Activated T-helper 1 cell treated with anti-CD3 and anti-CD28 coated beads, Interleukin-12 subunit alpha, Interleukin-12 subunit beta, Interleukin-2, Interleukin-4 antibody, amounts not matched to agents 30 ng/mL and 10 ng/mL and 1 ng/mL, durations not matched to agents 14 hours and 24 hours and 36 hours (primary cell): Measurements from ENCODE around the gene DPYSL4. TPM values are rescaled to one million over a fixed set of nuclear protein-coding genes. Genes with fewer than 3 reads are reported as not detected.

Experiments used
- DNase-seq: peaks from one replicate; pipeline ENCODE4 v3.0.0; 2021; ENCODE audit warnings: low spot score
- H3K27ac Mint-ChIP-seq: one replicate; pipeline ENCODE4 v1.8.0; 2021; ENCODE audit warnings: mild to moderate bottlenecking, mixed read lengths
- H3K27me3 Mint-ChIP-seq: one replicate; pipeline ENCODE4 v1.8.0; 2022; ENCODE audit warnings: mild to moderate bottlenecking, moderate library complexity, mixed read lengths; ENCODE audit not compliant: insufficient read depth
- H3K36me3 Mint-ChIP-seq: one replicate; pipeline ENCODE4 v1.8.0; 2021; ENCODE audit warnings: low read depth, mixed read lengths
- H3K4me1 Mint-ChIP-seq: one replicate; pipeline ENCODE4 v1.8.0; 2021; ENCODE audit warnings: low read depth, mixed read lengths
- H3K4me3 Mint-ChIP-seq: one replicate; pipeline ENCODE4 v1.8.0; 2021; ENCODE audit warnings: mild to moderate bottlenecking, moderate library complexity, mixed read lengths
- H3K9me3 Mint-ChIP-seq: one replicate; pipeline ENCODE4 v1.8.0; 2021; ENCODE audit warnings: mixed read lengths
- intact Hi-C: fragments of 100-400 bp; cut with micrococcal nuclease; formaldehyde crosslinking; loops from one replicate; pipeline ENCODE4 v1.15.1; 2024
- total RNA-seq: library from RNA; stranded (reverse); gene quantifications from 2 replicates; pipeline ENCODE4 v1.2.3, GENCODE V29; 2022

The DPYSL4 gene
- total RNA-seq, 1 donor from 2014 or later = 24.1 TPM

- Mint-ChIP-seq H3K4me1 (no peaks in the 10 kb centered on the region), H3K36me3 (peaks cover 11% of the 10 kb centered on the region), H3K27me3 (peaks cover 19% of the 10 kb centered on the region), H3K9me3 (no peaks in the 10 kb centered on the region), H3K4me3 (no peak overlapping the region), H3K27ac (no peak overlapping the region)
- no peak for DNase-seq
- intact Hi-C loops = loop anchor here (5.0 to 10.0 kb wide), 3 partner anchors 142 to 1185 kb away; partner anchors contain the start of genes ECHS1, LRRC27 and PAOX
Observed at GRCh38 chr10:132189810-132190422, 3.2 kb downstream of the DPYSL4 start.

GRCh38 chr10:132192076-132192975 is 5.6 kb downstream of the DPYSL4 start:
- Mint-ChIP-seq H3K9me3 (no peaks in the 10 kb centered on the region), H3K36me3 (peaks cover 11% of the 10 kb centered on the region), H3K4me1 (no peaks in the 10 kb centered on the region), H3K27me3 (peaks cover 19% of the 10 kb centered on the region), H3K27ac (no peak overlapping the region), H3K4me3 (no peak overlapping the region)
- DNase-seq = no peak
- intact Hi-C loops = no loop called here

GRCh38 chr10:132192991-132193665 is 6.4 kb downstream of the DPYSL4 start:
- H3K4me3 Mint-ChIP-seq = no peak overlapping the region
- intact Hi-C loops = no loop called here
- DNase-seq = no peak
- H3K9me3 Mint-ChIP-seq = no peaks in the 10 kb centered on the region
- no peaks in the 10 kb centered on the region for H3K4me1 Mint-ChIP-seq
- H3K36me3 Mint-ChIP-seq = peaks cover 11% of the 10 kb centered on the region
- H3K27me3 Mint-ChIP-seq = peaks cover 15% of the 10 kb centered on the region
- no peak overlapping the region for H3K27ac Mint-ChIP-seq

- intact Hi-C loops = no loop called here
- Mint-ChIP-seq H3K27me3 (peaks cover 8% of the 10 kb centered on the region), H3K27ac (no peak overlapping the region), H3K9me3 (no peaks in the 10 kb centered on the region), H3K4me3 (no peak overlapping the region), H3K36me3 (peaks cover 11% of the 10 kb centered on the region), H3K4me1 (no peaks in the 10 kb centered on the region)
- no peak for DNase-seq
Observed at GRCh38 chr10:132193907-132194552, 7.3 kb downstream of the DPYSL4 start.

GRCh38 chr10:132194726-132195125 is 8.0 kb downstream of the DPYSL4 start:
- intact Hi-C loops = no loop called here
- Mint-ChIP-seq H3K4me3 (no peak overlapping the region), H3K36me3 (peaks cover 9% of the 10 kb centered on the region), H3K27ac (no peak overlapping the region), H3K9me3 (no peaks in the 10 kb centered on the region), H3K27me3 (peaks cover 2% of the 10 kb centered on the region), H3K4me1 (no peaks in the 10 kb centered on the region)
- DNase-seq = no peak

- intact Hi-C loops = no loop called here
- Mint-ChIP-seq H3K4me1 (no peaks in the 10 kb centered on the region), H3K4me3 (no peak overlapping the region), H3K27me3 (no peaks in the 10 kb centered on the region), H3K36me3 (peaks cover 6% of the 10 kb centered on the region), H3K9me3 (no peaks in the 10 kb centered on the region), H3K27ac (no peak overlapping the region)
- DNase-seq = no peak
Observed at GRCh38 chr10:132195366-132196075, 8.8 kb downstream of the DPYSL4 start.

GRCh38 chr10:132196178-132197113 is 9.7 kb downstream of the DPYSL4 start:
- no peak for DNase-seq
- no peak overlapping the region for H3K27ac Mint-ChIP-seq
- H3K9me3 Mint-ChIP-seq = no peaks in the 10 kb centered on the region
- no peaks in the 10 kb centered on the region for H3K4me1 Mint-ChIP-seq
- no peaks in the 10 kb centered on the region for H3K27me3 Mint-ChIP-seq
- intact Hi-C loops = no loop called here
- H3K4me3 Mint-ChIP-seq = no peak overlapping the region
- peaks cover 2% of the 10 kb centered on the region for H3K36me3 Mint-ChIP-seq

GRCh38 chr10:132197271-132198067 is 10.7 kb downstream of the DPYSL4 start:
- DNase-seq = no peak
- no peaks in the 10 kb centered on the region for H3K36me3 Mint-ChIP-seq

GRCh38 chr10:132198068-132198370 is 11.3 kb downstream of the DPYSL4 start:
- intact Hi-C loops = no loop called here
- H3K36me3 Mint-ChIP-seq = no peaks in the 10 kb centered on the region
- H3K9me3 Mint-ChIP-seq = no peaks in the 10 kb centered on the region

More at GRCh38 chr10:132197271-132198067, 10.7 kb downstream of the DPYSL4 start:
- H3K4me1 Mint-ChIP-seq = no peaks in the 10 kb centered on the region
- H3K27me3 Mint-ChIP-seq = no peaks in the 10 kb centered on the region
- H3K27ac Mint-ChIP-seq = no peak overlapping the region
- no peaks in the 10 kb centered on the region for H3K9me3 Mint-ChIP-seq
- no peak overlapping the region for H3K4me3 Mint-ChIP-seq
- intact Hi-C loops = no loop called here

GRCh38 chr10:132198381-132199181 is 11.8 kb downstream of the DPYSL4 start:
- H3K4me1 Mint-ChIP-seq = no peaks in the 10 kb centered on the region
- no peak overlapping the region for H3K27ac Mint-ChIP-seq
- H3K4me3 Mint-ChIP-seq = no peak overlapping the region
- no peaks in the 10 kb centered on the region for H3K36me3 Mint-ChIP-seq
- no peaks in the 10 kb centered on the region for H3K9me3 Mint-ChIP-seq
- no peaks in the 10 kb centered on the region for H3K27me3 Mint-ChIP-seq
- intact Hi-C loops = no loop called here
- no peak for DNase-seq

More at GRCh38 chr10:132198068-132198370, 11.3 kb downstream of the DPYSL4 start:
- Mint-ChIP-seq H3K4me1 (no peaks in the 10 kb centered on the region), H3K27ac (no peak overlapping the region), H3K27me3 (no peaks in the 10 kb centered on the region), H3K4me3 (no peak overlapping the region)
- no peak for DNase-seq
